Fibroblast of lung (primary cell): ENCODE measurements around the gene RAD23B. TPM values are rescaled to one million over a fixed set of nuclear protein-coding genes. Genes with fewer than 3 reads are reported as not detected.

ENCODE experiments used
- DNase-seq, 2 donors: peaks; one replicate each; pipeline versions ENCODE4 v3.0.0 to v3.0.0-alpha.2; 2010; ENCODE audit warnings: low read depth in 2 of 2
- H2AFZ ChIP-seq: 2 replicates; pipeline ENCODE4 v1.5.1; 2012; ENCODE audit warnings: low read length, control low read depth, inconsistent platforms
- H3K27ac ChIP-seq: 2 replicates; pipeline ENCODE4 v1.5.1; 2011; ENCODE audit warnings: low read length, control low read depth; ENCODE audit not compliant: insufficient read depth
- H3K27me3 ChIP-seq: 2 replicates; pipeline ENCODE4 v1.5.1; 2011; ENCODE audit warnings: mild to moderate bottlenecking, low read length; ENCODE audit not compliant: control insufficient read depth, insufficient read depth
- H3K36me3 ChIP-seq: 2 replicates; pipeline ENCODE4 v1.5.1; 2011; ENCODE audit warnings: low read length; ENCODE audit not compliant: control insufficient read depth, insufficient read depth
- H3K4me1 ChIP-seq: 2 replicates; pipeline ENCODE4 v1.5.1; 2011; ENCODE audit warnings: low read length; ENCODE audit not compliant: control insufficient read depth, insufficient read depth; ENCODE audit errors: extremely low read depth
- H3K4me2 ChIP-seq: 2 replicates; pipeline ENCODE4 v1.5.1; 2011; ENCODE audit warnings: low read length, control low read depth; ENCODE audit not compliant: insufficient read depth; ENCODE audit errors: extremely low read depth
- H3K4me3 ChIP-seq, 4 experiments: fragments of 200-600 bp in 1 of 4; sonication (generic) in 1 of 4; replicated peaks in 1 of 4; 2 replicates each; pipeline ENCODE4 v1.5.1; 2011 to 2016; ENCODE audit warnings: low read length in 4 of 4, low read depth in 3 of 4, mild to moderate bottlenecking in 3 of 4, control low read depth in 2 of 4, inconsistent platforms in 1 of 4, mixed read lengths in 1 of 4; ENCODE audit not compliant: insufficient read depth in 1 of 4; ENCODE audit errors: control extremely low read depth in 1 of 4
- H3K79me2 ChIP-seq: 2 replicates; pipeline ENCODE4 v1.5.1; 2012; ENCODE audit warnings: mild to moderate bottlenecking, low read length, inconsistent platforms; ENCODE audit not compliant: control insufficient read depth, insufficient read depth
- H3K9ac ChIP-seq: 2 replicates; pipeline ENCODE4 v1.5.1; 2011; ENCODE audit warnings: mild to moderate bottlenecking, low read length, control low read depth; ENCODE audit not compliant: insufficient read depth
- H3K9me3 ChIP-seq: 2 replicates; pipeline ENCODE4 v1.5.1; 2012; ENCODE audit warnings: low read depth, low read length; ENCODE audit not compliant: control insufficient read depth, insufficient read depth
- H4K20me1 ChIP-seq: 2 replicates; pipeline ENCODE4 v1.5.1; 2011; ENCODE audit warnings: low read length; ENCODE audit not compliant: control insufficient read depth, insufficient read depth; ENCODE audit errors: extremely low read depth
- CTCF ChIP-seq, 2 donors: IDR thresholded peaks in 1 of 2; conservative IDR thresholded peaks in 1 of 2; 1 replicate in 1 of 2; 2 replicates in 1 of 2; pipeline ENCODE4 v1.5.1; 2011 to 2012; ENCODE audit warnings: low read length in 2 of 2, control low read depth in 1 of 2, inconsistent platforms in 1 of 2, low read depth in 1 of 2, mild to moderate bottlenecking in 1 of 2
- EZH2 ChIP-seq: IDR thresholded peaks from 2 replicates; pipeline ENCODE4 v1.5.1; 2012; ENCODE audit warnings: low read length, control low read depth, mild to moderate bottlenecking; ENCODE audit errors: missing control alignments
- polyA plus RNA-seq, 2 donors: library from polyadenylated mRNA; depleted of rRNA in 1 of 2; stranded (reverse) in 1 of 2; unstranded in 1 of 2; fragments of >200 nt; gene quantifications; 2 replicates each; pipeline ENCODE4 v1.2.1, GENCODE V29; 2011 to 2012; ENCODE audit warnings: missing spikeins in 1 of 2
- total RNA-seq: library from RNA; depleted of rRNA; stranded (reverse); fragments of >200 nt; gene quantifications from 2 replicates; pipeline ENCODE4 v1.2.1, GENCODE V29; 2014

The RAD23B gene
- total and polyA plus RNA-seq, 2 donors (not counting 1 experiment from before 2014, with no cell fraction given) = 156 to 607 TPM

GRCh38 chr9:107286057-107286456, 3.0 kb downstream of the RAD23B start:
- Histone ChIP-seq H3K9ac (no peak overlapping the region), H3K27me3 (no peaks in the 10 kb centered on the region), H3K27ac (peak overlapping the region; percentile 29), H3K4me2 (peak overlapping the region; percentile 90), H3K4me3 (peak overlapping the region; percentile 75 to 99 (median 90)), H3K79me2 (peaks cover 80% of the 10 kb centered on the region), H4K20me1 (peaks cover 17% of the 10 kb centered on the region), H3K4me1 (peaks cover 8% of the 10 kb centered on the region), H2AFZ (no peak overlapping the region), H3K36me3 (no peaks in the 10 kb centered on the region), H3K9me3 (no peaks in the 10 kb centered on the region)
- peak; percentile 26 to 61 for DNase-seq
- TF ChIP-seq CTCF (conservative IDR thresholded peaks at IDR 0.05 in 1 of 2, IDR thresholded peaks at IDR 0.05 in 1 of 2; ENCODE audit: low read depth in 1 of 2, low read length in 2 of 2) = no peak
- no peak for TF ChIP-seq EZH2

GRCh38 chr9:107288701-107289100, 5.6 kb downstream of the RAD23B start:
- DNase-seq = no peak
- Histone ChIP-seq H4K20me1 (peaks cover 21% of the 10 kb centered on the region), H3K4me2 (peak overlapping the region; percentile 45)

GRCh38 chr9:107290619-107291018, 7.5 kb downstream of the RAD23B start:
- Histone ChIP-seq H4K20me1 (peaks cover 25% of the 10 kb centered on the region), H3K4me2 (peak overlapping the region; percentile 41), H3K79me2 (peaks cover 100% of the 10 kb centered on the region), H3K27me3 (no peaks in the 10 kb centered on the region), H2AFZ (no peak overlapping the region), H3K9me3 (no peaks in the 10 kb centered on the region), H3K4me1 (peaks cover 5% of the 10 kb centered on the region), H3K4me3 (peak overlapping the region in 1 of 4 experiments; percentile 3), H3K27ac (no peak overlapping the region), H3K36me3 (no peaks in the 10 kb centered on the region), H3K9ac (no peak overlapping the region)
- no peak for TF ChIP-seq EZH2
- no peak for DNase-seq

More at GRCh38 chr9:107288701-107289100, 5.6 kb downstream of the RAD23B start:
- TF ChIP-seq EZH2 = no peak
- no peak for TF ChIP-seq CTCF (conservative IDR thresholded peaks at IDR 0.05 in 1 of 2, IDR thresholded peaks at IDR 0.05 in 1 of 2; ENCODE audit: low read depth in 1 of 2, low read length in 2 of 2)
- Histone ChIP-seq H3K9me3 (no peaks in the 10 kb centered on the region), H3K36me3 (no peaks in the 10 kb centered on the region), H3K4me1 (peaks cover 5% of the 10 kb centered on the region), H2AFZ (no peak overlapping the region), H3K27me3 (no peaks in the 10 kb centered on the region), H3K9ac (no peak overlapping the region), H3K27ac (no peak overlapping the region), H3K4me3 (no peak overlapping the region), H3K79me2 (peaks cover 100% of the 10 kb centered on the region)
